H1 (cell line): ENCODE measurements around the gene C3orf62. TPM values are rescaled to one million over a fixed set of nuclear protein-coding genes. Genes with fewer than 3 reads are reported as not detected.
"Not testable (repeated sequence)": the region's sequence is repeated elsewhere in the genome, so short reads cannot be mapped to it uniquely, and the experiment has no call there.

ENCODE experiments used
- CTCF ChIA-PET: fragments of 300-600 bp; sonication (Branson Sonifier 250); formaldehyde crosslinking; loops from one replicate; lab custom pipeline; 2021; ENCODE audit not compliant: partially characterized antibody; lab: Charles Lee
- POLR2A ChIA-PET: fragments of 300-600 bp; sonication (Branson Sonifier 250); formaldehyde crosslinking; loops from one replicate; lab custom pipeline; 2021; ENCODE audit warnings: inconsistent platforms; ENCODE audit not compliant: partially characterized antibody; lab: Charles Lee
- DNase-seq, 2 experiments: peaks; one replicate each; pipeline versions ENCODE4 v3.0.0 to v3.0.0-alpha.2; 2010 to 2022; ENCODE audit warnings: low spot score in 2 of 2, low read depth in 1 of 2, mixed read lengths in 1 of 2
- FAIRE-seq: peaks from 2 replicates; lab custom pipeline; 2011; peaks lifted over from hg19 to GRCh38; lab: Jason Lieb, UNC
- H2AFZ ChIP-seq: 2 replicates; pipeline ENCODE4 v1.8.1; 2012; ENCODE audit warnings: low read length, inconsistent platforms
- H2AK5ac ChIP-seq: 2 replicates; pipeline ENCODE4 v1.6.1; 2013; ENCODE audit warnings: low read depth, low read length
- H2BK120ac ChIP-seq: replicated peaks from 2 replicates; pipeline ENCODE3; 2013; ENCODE audit warnings: low read depth, low read length, inconsistent platforms
- H2BK12ac ChIP-seq: 2 replicates; pipeline ENCODE4 v1.6.1; 2013; ENCODE audit warnings: low read depth, low read length
- H2BK15ac ChIP-seq: 2 replicates; pipeline ENCODE4 v1.6.1; 2013; ENCODE audit warnings: low read length
- H2BK20ac ChIP-seq: 2 replicates; pipeline ENCODE4 v1.6.1; 2013; ENCODE audit warnings: low read length
- H2BK5ac ChIP-seq: 2 replicates; pipeline ENCODE4 v1.6.1; 2013; ENCODE audit warnings: low read depth, low read length
- H3K14ac ChIP-seq: 2 replicates; pipeline ENCODE4 v1.6.1; 2013; ENCODE audit warnings: inconsistent platforms; ENCODE audit not compliant: insufficient read length
- H3K18ac ChIP-seq: 2 replicates; pipeline ENCODE4 v1.6.1; 2013; ENCODE audit warnings: low read length; ENCODE audit errors: extremely low read depth
- H3K23ac ChIP-seq: 2 replicates; pipeline ENCODE4 v1.6.1; 2013; ENCODE audit warnings: inconsistent platforms; ENCODE audit not compliant: insufficient read length
- H3K23me2 ChIP-seq: 2 replicates; pipeline ENCODE4 v1.6.1; 2013; ENCODE audit warnings: low read depth, low read length
- H3K27ac ChIP-seq: 2 replicates; pipeline ENCODE4 v1.6.1; 2011; ENCODE audit warnings: low read depth, low read length, inconsistent platforms
- H3K27me3 ChIP-seq, 4 experiments: replicated peaks in 1 of 4; 1 replicate in 1 of 4; 2 replicates in 3 of 4; pipeline versions ENCODE4 v1.6.1 to v1.8.1; 2011 to 2013; ENCODE audit warnings: low read length in 3 of 4, mild to moderate bottlenecking in 3 of 4, inconsistent platforms in 2 of 4, mixed read lengths in 2 of 4, moderate library complexity in 1 of 4; ENCODE audit not compliant: control insufficient read depth in 3 of 4, insufficient read depth in 3 of 4; ENCODE audit errors: extremely low read depth in 1 of 4
- H3K36me3 ChIP-seq, 4 experiments: 2 replicates each; pipeline versions ENCODE4 v1.6.1 to v1.8.1; 2011 to 2013; ENCODE audit warnings: mild to moderate bottlenecking in 4 of 4, low read length in 3 of 4, moderate library complexity in 2 of 4, control low read depth in 1 of 4, inconsistent platforms in 1 of 4; ENCODE audit not compliant: insufficient read depth in 4 of 4, control insufficient read depth in 2 of 4
- H3K4ac ChIP-seq: replicated peaks from 2 replicates; pipeline ENCODE3; 2013; ENCODE audit warnings: low read length, low read depth, mixed read lengths, inconsistent platforms; ENCODE audit not compliant: insufficient read length
- H3K4me1 ChIP-seq, 4 experiments: replicated peaks in 1 of 4; 1 replicate in 1 of 4; 2 replicates in 3 of 4; pipeline versions ENCODE4 v1.6.1 to v1.8.1; 2011 to 2013; ENCODE audit warnings: low read length in 3 of 4, inconsistent platforms in 2 of 4, mixed read lengths in 1 of 4; ENCODE audit not compliant: insufficient read depth in 4 of 4, control insufficient read depth in 3 of 4
- H3K4me2 ChIP-seq, 2 experiments: 2 replicates each; pipeline versions ENCODE4 v1.6.1 to v1.8.1; 2011 to 2013; ENCODE audit warnings: low read depth in 2 of 2, low read length in 2 of 2, control low read depth in 1 of 2, inconsistent platforms in 1 of 2, mild to moderate bottlenecking in 1 of 2; ENCODE audit not compliant: insufficient read depth in 1 of 2
- H3K4me3 ChIP-seq, 4 experiments: fragments of 200-600, 300-600 bp in 1 of 4; sonication (generic), shearing (Covaris generic), sonication (Bioruptor Twin) in 1 of 4; 2 replicates each; pipeline versions ENCODE4 v1.5.1 to v1.8.1; 2011 to 2016; ENCODE audit warnings: low read length in 4 of 4, low read depth in 3 of 4, control low read depth in 2 of 4, inconsistent platforms in 2 of 4, mild to moderate bottlenecking in 2 of 4, mixed read lengths in 1 of 4, moderate library complexity in 1 of 4; ENCODE audit not compliant: insufficient read depth in 2 of 4; ENCODE audit errors: extremely low read depth in 1 of 4
- H3K56ac ChIP-seq: replicated peaks from 2 replicates; pipeline ENCODE3; 2013; ENCODE audit warnings: low read depth, mild to moderate bottlenecking, mixed read lengths, low read length, inconsistent platforms; ENCODE audit not compliant: insufficient read length
- H3K79me1 ChIP-seq: 2 replicates; pipeline ENCODE4 v1.6.1; 2013; ENCODE audit warnings: low read depth, low read length, control low read depth
- H3K79me2 ChIP-seq, 2 experiments: 2 replicates each; pipeline versions ENCODE4 v1.6.1 to v1.8.1; 2012 to 2013; ENCODE audit warnings: low read length in 2 of 2, mild to moderate bottlenecking in 2 of 2, inconsistent platforms in 1 of 2; ENCODE audit not compliant: insufficient read depth in 2 of 2, control insufficient read depth in 1 of 2
- H3K9ac ChIP-seq, 4 experiments: replicated peaks in 1 of 4; 1 replicate in 1 of 4; 2 replicates in 3 of 4; pipeline versions ENCODE4 v1.6.1 to v1.8.1; 2011 to 2013; ENCODE audit warnings: low read depth in 3 of 4, low read length in 3 of 4, control low read depth in 2 of 4, mild to moderate bottlenecking in 2 of 4, moderate library complexity in 2 of 4, inconsistent platforms in 1 of 4; ENCODE audit errors: extremely low read depth in 1 of 4
- H3K9me3 ChIP-seq, 2 experiments: 2 replicates each; pipeline versions ENCODE4 v1.6.1 to v1.8.1; 2012 to 2013; ENCODE audit warnings: mild to moderate bottlenecking in 2 of 2, moderate library complexity in 2 of 2, control low read depth in 1 of 2, inconsistent platforms in 1 of 2, low read depth in 1 of 2, low read length in 1 of 2, mixed read lengths in 1 of 2; ENCODE audit not compliant: insufficient read depth in 2 of 2
- H4K20me1 ChIP-seq, 2 experiments: replicated peaks in 1 of 2; 2 replicates each; pipeline versions ENCODE3 to v1.8.1; 2011 to 2013; ENCODE audit warnings: inconsistent platforms in 2 of 2, low read length in 2 of 2, mild to moderate bottlenecking in 1 of 2; ENCODE audit not compliant: insufficient read depth in 2 of 2, control insufficient read depth in 1 of 2
- H4K5ac ChIP-seq: 2 replicates; pipeline ENCODE4 v1.6.1; 2013; ENCODE audit warnings: low read length, low read depth, mixed read lengths, inconsistent platforms; ENCODE audit not compliant: insufficient read length
- H4K8ac ChIP-seq: 2 replicates; pipeline ENCODE4 v1.8.0; 2013; ENCODE audit warnings: mild to moderate bottlenecking, moderate library complexity, low read length, inconsistent platforms; ENCODE audit not compliant: insufficient read depth; ENCODE audit errors: extremely low read depth
- H4K91ac ChIP-seq: replicated peaks from 2 replicates; pipeline ENCODE3; 2013; ENCODE audit warnings: low read length, mixed read lengths, inconsistent platforms; ENCODE audit not compliant: insufficient read length
- WGBS, 2 experiments: shearing (Covaris generic) in 1 of 2; methylation state at CpG; one replicate each; pipeline versions ENCODE4 v1.1.6 to v1.1.7; 2013 to 2015; ENCODE audit warnings: low lambda C conversion rate in 2 of 2, mixed read lengths in 2 of 2, inconsistent platforms in 1 of 2, low coverage in 1 of 2, missing lambda C conversion rate in 1 of 2; ENCODE audit not compliant: insufficient replicate concordance in 2 of 2, insufficient coverage in 1 of 2, insufficient read length in 1 of 2; ENCODE audit errors: extremely low coverage in 1 of 2, missing lambda C conversion rate in 1 of 2; 5-methylcytosine and 5-hydroxymethylcytosine counted together
- polyA plus RNA-seq, 7 experiments: library from polyadenylated mRNA; depleted of rRNA in 3 of 7; stranded (reverse) in 5 of 7; unstranded in 2 of 7; fragments of >200 nt in 5 of 7; fragments of 200-250 nt in 2 of 7; gene quantifications; 1 replicate in 5 of 7; 2 replicates in 1 of 7; 4 replicates in 1 of 7; pipeline versions ENCODE4 v1.2.1 to v1.2.3, GENCODE V29; 2011 to 2013; ENCODE audit warnings: missing spikeins in 2 of 7, mixed read lengths in 2 of 7
- total RNA-seq: library from RNA; stranded (reverse); fragmentation: NEBNext Ultra II Directional; extraction: Animal tissue kit (Norgen Biotek cat#: 25700); gene quantifications from 2 replicates; pipeline ENCODE4 v1.2.1, GENCODE V29; 2021

The C3orf62 gene
- total and polyA plus RNA-seq, 2 of the 8 experiments (the other 6 are each of a cell fraction or from before 2014, with no cell fraction given): 1.1 to 3.0 TPM

DNA sequence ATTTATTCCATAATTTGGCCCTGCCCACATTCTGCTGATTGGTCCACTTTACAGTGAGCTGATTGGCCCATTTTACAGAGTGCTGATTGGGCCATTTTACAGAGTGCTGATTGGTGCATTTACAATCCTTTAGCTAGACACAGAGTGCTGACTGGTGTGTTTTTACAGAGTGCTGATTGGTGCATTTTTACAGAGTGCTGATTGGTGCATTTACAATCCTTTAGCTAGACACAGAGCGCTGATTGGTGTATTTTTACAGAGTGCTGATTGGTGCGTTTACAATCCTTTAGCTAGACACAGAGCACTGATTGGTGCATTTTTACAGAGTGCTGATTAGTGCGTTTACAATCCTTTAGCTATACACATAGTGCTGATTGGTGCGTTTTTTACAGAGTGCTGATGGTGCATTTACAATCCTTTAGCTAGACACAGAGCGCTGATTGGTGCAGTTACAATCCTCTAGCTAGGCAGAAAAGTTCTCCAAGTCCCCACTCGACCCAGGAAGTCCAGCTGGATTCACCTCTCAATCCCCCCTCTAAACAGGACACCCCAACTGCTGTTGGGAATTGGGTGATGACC is 56.0 kb downstream of the C3orf62 start:
- H3K23ac ChIP-seq, H3K4me3 ChIP-seq, H2BK5ac ChIP-seq, H2BK15ac ChIP-seq, H4K91ac ChIP-seq, H3K9me3 ChIP-seq, FAIRE-seq, H3K9ac ChIP-seq, H3K18ac ChIP-seq, H3K27ac ChIP-seq, H3K36me3 ChIP-seq, H3K79me1 ChIP-seq, H3K4me1 ChIP-seq, H4K5ac ChIP-seq, H4K8ac ChIP-seq, H2BK20ac ChIP-seq, H3K23me2 ChIP-seq, H2BK120ac ChIP-seq, H3K14ac ChIP-seq, H2AK5ac ChIP-seq, H3K56ac ChIP-seq, H4K20me1 ChIP-seq, H3K4me2 ChIP-seq, H3K79me2 ChIP-seq, CTCF ChIA-PET, H2AFZ ChIP-seq, H2BK12ac ChIP-seq, POLR2A ChIA-PET, H3K27me3 ChIP-seq, DNase-seq, H3K4ac ChIP-seq: not testable (repeated sequence)
- WGBS, 2 experiments: 87% methylated on average over 6 of the region's 6 CpGs; no CpG with 5 or more reads in 1 of the 2 experiments
